Ovary (tissue), 3 donors: Measurements from ENCODE around the gene ANK3.

ENCODE experiments used
- CTCF ChIP-seq, 3 donors: fragments of 450-650 bp in 2 of 3; fragments of 200-600 bp in 1 of 3; IDR thresholded peaks; one replicate each; pipeline versions ENCODE4 v1.5.1 to v1.8.0; 2016 to 2022; ENCODE audit warnings: antibody characterized with exemption in 3 of 3, mild to moderate bottlenecking in 1 of 3
- POLR2A ChIP-seq: fragments of 450-650 bp; IDR thresholded peaks from one replicate; pipeline ENCODE4 v1.6.1; 2017; ENCODE audit warnings: antibody characterized with exemption, mild to moderate bottlenecking, moderate library complexity
- donor health status: DM: no; HTN: no; CAD: no.

GRCh38 chr10:60394446-60394845, 4.8 kb upstream of the ANK3 start:
- TF ChIP-seq CTCF (IDR thresholded peaks at IDR 0.05) (no peak), POLR2A (no peak)
